ENCODE measurements around the gene PERM1.
"Not testable (repeated sequence)": the region's sequence is repeated elsewhere in the genome, so short reads cannot be mapped to it uniquely, and the experiment has no call there.

Gene PERM1

GRCh38 chr1:998995-999724 is 17.3 kb upstream of the PERM1 start:
- in situ Hi-C loops (cut with MboI; ENCODE audit: low sequenced_read_pairs): no loop called here

- in situ Hi-C loops (cut with MboI; ENCODE audit: low sequenced_read_pairs): no loop called here
These were observed 16.8 kb upstream of the PERM1 start for GRCh38 chr1:998745-998994.

DNA sequence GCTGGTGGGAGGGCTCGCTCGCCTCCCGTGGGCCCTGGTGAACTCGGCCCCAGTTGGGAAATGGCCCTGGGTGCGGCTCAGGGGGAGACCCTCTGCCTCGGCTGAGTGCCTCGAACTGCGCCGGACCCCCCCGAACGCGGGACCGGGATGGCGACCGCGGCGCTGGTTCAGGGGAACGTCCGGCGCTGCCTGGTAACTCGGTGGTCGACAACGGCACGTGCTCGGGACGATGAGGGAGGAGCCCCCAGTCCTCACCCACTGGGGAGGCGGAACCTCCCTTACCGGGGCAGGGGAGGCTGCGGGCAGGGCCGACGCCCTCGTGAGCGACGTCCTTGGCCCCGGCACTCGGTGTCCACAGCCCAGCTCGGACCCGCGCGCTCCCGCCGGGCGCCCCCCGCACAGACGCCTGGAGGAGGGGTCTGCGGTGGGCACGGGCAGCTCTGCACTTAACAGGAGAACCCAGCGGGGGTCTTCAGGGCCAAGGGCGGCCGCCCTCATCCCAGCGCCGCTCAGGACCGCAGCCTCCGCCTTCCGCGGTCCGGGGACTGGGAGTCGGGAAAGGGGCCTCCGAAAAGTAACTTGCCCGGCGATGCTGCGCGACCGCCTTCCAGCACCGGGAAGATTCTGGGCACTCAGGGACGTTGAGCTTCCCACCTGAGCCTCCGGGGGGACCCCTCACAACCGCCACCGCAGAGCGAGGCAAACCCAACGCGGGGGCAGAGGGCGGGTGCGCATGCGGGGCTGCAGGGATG is 16.3 kb upstream of the PERM1 start:
- in situ Hi-C loops (cut with MboI; ENCODE audit: low sequenced_read_pairs): no loop called here

- in situ Hi-C loops (cut with MboI; ENCODE audit: low sequenced_read_pairs): no loop called here
These were observed 15.8 kb upstream of the PERM1 start for GRCh38 chr1:997713-997992.

DNA sequence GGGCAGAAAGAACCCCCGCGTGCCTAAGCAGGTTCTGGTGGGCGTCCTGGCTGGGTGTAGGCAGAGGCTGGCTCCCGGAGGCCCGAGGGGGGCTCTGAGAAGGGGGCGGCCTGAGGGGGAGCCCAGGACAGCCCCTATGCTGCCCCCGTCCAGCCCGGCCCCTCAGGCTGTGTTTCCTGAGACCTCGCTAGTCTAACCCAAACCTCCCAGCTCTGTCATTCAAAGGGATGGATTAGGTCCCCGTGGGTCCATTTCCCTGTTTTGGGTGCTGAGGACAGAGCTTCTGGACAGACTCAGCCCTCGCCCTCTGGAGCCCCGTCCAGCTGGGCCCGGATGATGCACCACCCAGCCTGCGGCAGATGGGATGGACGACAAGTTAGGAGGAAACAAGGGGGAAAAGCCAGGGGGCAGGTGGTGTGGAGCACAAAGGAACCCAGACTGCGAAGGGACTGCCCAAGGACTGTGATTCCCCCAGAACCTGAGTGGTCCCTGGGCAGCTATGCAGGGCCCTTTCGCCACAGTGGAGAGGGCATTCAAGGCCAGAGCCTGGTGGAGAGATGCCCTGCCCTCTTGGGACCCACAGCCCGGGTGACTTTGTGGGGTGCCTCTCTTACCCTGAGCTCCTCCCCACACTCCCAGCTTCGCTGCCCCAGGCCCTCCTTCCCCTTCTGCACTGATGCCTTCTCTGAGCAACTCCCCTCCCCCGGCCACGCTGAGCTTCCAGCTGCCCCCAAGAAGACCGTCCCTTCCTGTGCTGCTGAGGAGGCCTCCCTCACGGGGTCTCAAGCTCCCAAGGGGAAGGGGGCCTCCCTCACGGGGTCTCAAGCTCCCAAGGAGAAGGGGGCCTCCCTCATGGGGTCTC is 15.2 kb upstream of the PERM1 start:
- in situ Hi-C loops (cut with MboI; ENCODE audit: low sequenced_read_pairs): no loop called here

GRCh38 chr1:995665-996633 is 14.1 kb upstream of the PERM1 start:
- in situ Hi-C loops (cut with MboI; ENCODE audit: low sequenced_read_pairs): no loop called here

- in situ Hi-C loops (cut with MboI; ENCODE audit: low sequenced_read_pairs): not testable (repeated sequence)
These were observed 12.7 kb upstream of the PERM1 start for GRCh38 chr1:994546-994945.

- in situ Hi-C loops (cut with MboI; ENCODE audit: low sequenced_read_pairs): no loop called here
These were observed 11.6 kb upstream of the PERM1 start for GRCh38 chr1:993379-993995.

GRCh38 chr1:992362-992761 is 10.5 kb upstream of the PERM1 start:
- in situ Hi-C loops (cut with MboI; ENCODE audit: low sequenced_read_pairs): no loop called here

GRCh38 chr1:991895-992294 is 10.0 kb upstream of the PERM1 start:
- in situ Hi-C loops (cut with MboI; ENCODE audit: low sequenced_read_pairs): no loop called here

GRCh38 chr1:991275-991674 is 9.4 kb upstream of the PERM1 start:
- in situ Hi-C loops (cut with MboI; ENCODE audit: low sequenced_read_pairs): not testable (repeated sequence)

DNA sequence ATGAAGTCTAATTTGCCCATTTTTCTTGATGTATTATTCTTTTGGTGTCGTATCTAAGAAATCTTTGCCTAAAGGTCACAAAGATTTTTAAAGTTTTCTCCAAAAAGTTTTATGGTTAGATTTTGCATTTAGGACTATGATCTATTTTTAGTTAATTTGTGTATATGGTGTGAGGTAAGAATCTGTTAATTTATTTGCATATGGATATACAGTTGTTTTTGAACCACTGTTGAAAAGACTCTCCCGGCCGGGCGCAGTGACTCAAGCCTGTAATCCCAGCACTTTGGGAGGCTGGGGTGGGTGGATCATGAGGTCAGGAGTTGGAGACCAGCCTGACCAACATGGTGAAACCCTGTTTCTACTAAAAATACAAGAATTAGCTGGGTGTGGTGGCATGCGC is 6.2 kb upstream of the PERM1 start:
- in situ Hi-C loops (cut with MboI; ENCODE audit: low sequenced_read_pairs): not testable (repeated sequence)

DNA sequence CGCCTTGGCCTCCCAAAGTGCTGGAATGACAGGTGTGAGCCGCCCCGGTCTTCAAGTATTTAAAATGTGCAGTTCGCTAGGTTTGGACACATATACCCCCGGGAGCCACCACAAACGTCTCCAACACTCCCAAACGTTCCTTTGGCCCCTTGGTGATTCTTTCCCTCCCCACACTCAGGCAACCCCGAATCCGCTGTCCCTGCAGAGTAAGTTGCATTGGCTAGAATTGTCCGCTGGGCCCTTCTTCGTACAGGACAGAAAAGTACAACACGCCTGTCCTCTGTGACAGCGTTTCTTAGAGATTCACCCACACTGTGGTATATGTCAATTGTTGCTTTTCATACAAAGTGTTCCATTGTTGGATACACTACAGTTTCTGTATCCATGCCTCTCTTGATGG is 3.2 kb upstream of the PERM1 start:
- in situ Hi-C loops (cut with MboI; ENCODE audit: low sequenced_read_pairs): no loop called here

DNA sequence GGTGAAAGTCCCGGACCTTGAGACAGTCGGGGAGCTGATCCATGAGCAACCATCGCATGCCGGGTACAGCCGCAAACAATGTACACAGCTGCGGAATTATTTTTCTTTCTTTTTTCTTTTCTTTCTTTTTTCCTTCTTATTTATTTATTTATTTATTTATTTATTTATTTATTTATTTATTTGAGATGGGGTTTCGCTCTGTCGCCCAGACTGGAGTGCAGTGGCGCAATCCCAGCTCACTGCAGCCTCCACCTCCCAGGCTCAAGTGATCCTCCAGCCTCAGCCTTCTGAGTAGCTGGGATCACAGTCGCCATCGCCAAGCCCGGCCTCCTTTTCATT is 2.6 kb upstream of the PERM1 start:
- in situ Hi-C loops (cut with MboI; ENCODE audit: low sequenced_read_pairs): no loop called here

- in situ Hi-C loops (cut with MboI; ENCODE audit: low sequenced_read_pairs): no loop called here
These were observed 2.0 kb upstream of the PERM1 start for GRCh38 chr1:983798-984475.

- in situ Hi-C loops (cut with MboI; ENCODE audit: low sequenced_read_pairs): no loop called here
These were observed 1.0 kb upstream of the PERM1 start for GRCh38 chr1:982765-983436.

- in situ Hi-C loops (cut with MboI; ENCODE audit: low sequenced_read_pairs): no loop called here
These were observed 370 bp downstream of the PERM1 start for GRCh38 chr1:981491-981954.

GRCh38 chr1:980602-981395 is 1.1 kb downstream of the PERM1 start:
- in situ Hi-C loops (cut with MboI; ENCODE audit: low sequenced_read_pairs): no loop called here

- in situ Hi-C loops (cut with MboI; ENCODE audit: low sequenced_read_pairs): no loop called here
These were observed 1.7 kb downstream of the PERM1 start for GRCh38 chr1:980137-980571.

All from HL-60/S4 (cell line).